H9 (cell line): ENCODE measurements around the gene PPP2R2B. TPM values are rescaled to one million over a fixed set of nuclear protein-coding genes. Genes with fewer than 3 reads are reported as not detected.
A peak's percentile ranks its signal among the peaks of the same experiment; 100 is the strongest.

Experiments
- DNase-seq: peaks from one replicate; pipeline ENCODE4 v3.0.0-alpha.2; 2017
- H2AFZ ChIP-seq: one replicate; pipeline ENCODE4 v1.6.1; 2013; ENCODE audit warnings: mild to moderate bottlenecking, low read length, control low read depth, moderate library complexity
- H2AK5ac ChIP-seq: 2 replicates; pipeline ENCODE4 v1.6.1; 2013; ENCODE audit warnings: low read length, control low read depth, mixed read lengths; ENCODE audit not compliant: insufficient read length
- H2BK120ac ChIP-seq: one replicate; pipeline ENCODE4 v1.6.1; 2013; ENCODE audit warnings: low read depth, mild to moderate bottlenecking, low read length, control low read depth, inconsistent platforms; ENCODE audit not compliant: poor library complexity, severe bottlenecking
- H2BK12ac ChIP-seq: 2 replicates; pipeline ENCODE4 v1.6.1; 2013; ENCODE audit warnings: low read length, control low read depth, mixed read lengths, low read depth; ENCODE audit not compliant: insufficient read length
- H2BK15ac ChIP-seq: 2 replicates; pipeline ENCODE4 v1.6.1; 2013; ENCODE audit warnings: low read depth, low read length, control low read depth
- H2BK20ac ChIP-seq: one replicate; pipeline ENCODE4 v1.6.1; 2013; ENCODE audit warnings: low read depth, mild to moderate bottlenecking, low read length, control low read depth, inconsistent platforms; ENCODE audit not compliant: poor library complexity, severe bottlenecking
- H2BK5ac ChIP-seq: 2 replicates; pipeline ENCODE4 v1.6.1; 2013; ENCODE audit warnings: low read length, control low read depth, mixed read lengths; ENCODE audit not compliant: insufficient read length
- H3K14ac ChIP-seq: 2 replicates; pipeline ENCODE4 v1.6.1; 2013; ENCODE audit warnings: low read length, control low read depth; ENCODE audit not compliant: insufficient read depth
- H3K18ac ChIP-seq: 2 replicates; pipeline ENCODE4 v1.6.1; 2013; ENCODE audit warnings: low read depth, mild to moderate bottlenecking, mixed read lengths, low read length, control low read depth; ENCODE audit not compliant: insufficient read length
- H3K23ac ChIP-seq: 2 replicates; pipeline ENCODE4 v1.6.1; 2013; ENCODE audit warnings: low read length, control low read depth, mixed read lengths, low read depth; ENCODE audit not compliant: insufficient read length
- H3K23me2 ChIP-seq: 2 replicates; pipeline ENCODE4 v1.6.1; 2013; ENCODE audit warnings: low read depth, mild to moderate bottlenecking, mixed read lengths, low read length, control low read depth; ENCODE audit not compliant: insufficient read length, poor library complexity, severe bottlenecking
- H3K27ac ChIP-seq: 2 replicates; pipeline ENCODE4 v1.5.1; 2013; ENCODE audit warnings: low read length, control low read depth, mixed read lengths, low read depth; ENCODE audit not compliant: insufficient read length
- H3K27me3 ChIP-seq: 2 replicates; pipeline ENCODE4 v1.6.1; 2013; ENCODE audit warnings: low read length, control low read depth, inconsistent platforms; ENCODE audit not compliant: insufficient read depth
- H3K4ac ChIP-seq: 2 replicates; pipeline ENCODE4 v1.6.1; 2013; ENCODE audit warnings: low read depth, mild to moderate bottlenecking, control low read depth, inconsistent platforms, low read length, moderate library complexity
- H3K4me1 ChIP-seq: 2 replicates; pipeline ENCODE4 v1.6.1; 2013; ENCODE audit warnings: low read length, control low read depth, inconsistent platforms; ENCODE audit not compliant: insufficient read depth
- H3K4me2 ChIP-seq: 2 replicates; pipeline ENCODE4 v1.6.1; 2013; ENCODE audit warnings: low read length, control low read depth, mixed read lengths; ENCODE audit not compliant: insufficient read length, insufficient read depth
- H3K56ac ChIP-seq: 2 replicates; pipeline ENCODE4 v1.6.1; 2013; ENCODE audit warnings: low read depth, mild to moderate bottlenecking, mixed read lengths, low read length, control low read depth; ENCODE audit not compliant: insufficient read length
- H3K79me1 ChIP-seq: 2 replicates; pipeline ENCODE4 v1.6.1; 2013; ENCODE audit warnings: low read depth, mild to moderate bottlenecking, moderate library complexity, low read length, control low read depth, inconsistent platforms; ENCODE audit not compliant: insufficient read depth, poor library complexity, severe bottlenecking
- H3K79me2 ChIP-seq: 2 replicates; pipeline ENCODE4 v1.6.1; 2013; ENCODE audit warnings: low read length, control low read depth, inconsistent platforms; ENCODE audit not compliant: insufficient read depth
- H3K9ac ChIP-seq: 2 replicates; pipeline ENCODE4 v1.6.1; 2013; ENCODE audit warnings: low read length, control low read depth, mixed read lengths; ENCODE audit not compliant: insufficient read length; ENCODE audit errors: extremely low read depth
- H3K9me3 ChIP-seq: one replicate; pipeline ENCODE4 v1.6.1; 2013; ENCODE audit warnings: low read depth, low read length, inconsistent platforms; ENCODE audit not compliant: control insufficient read depth
- H3T11ph ChIP-seq: one replicate; pipeline ENCODE4 v1.6.1; 2013; ENCODE audit warnings: mild to moderate bottlenecking, low read length, control low read depth, inconsistent platforms
- H4K20me1 ChIP-seq: one replicate; pipeline ENCODE4 v1.6.1; 2013; ENCODE audit not compliant: control insufficient read depth, insufficient read length, insufficient read depth
- H4K5ac ChIP-seq: 2 replicates; pipeline ENCODE4 v1.6.1; 2013; ENCODE audit warnings: low read depth, mild to moderate bottlenecking, mixed read lengths, low read length, control low read depth; ENCODE audit not compliant: insufficient read length
- H4K8ac ChIP-seq: replicated peaks from 2 replicates; pipeline ENCODE4 v1.6.1; 2013; ENCODE audit warnings: low read length, control low read depth, mixed read lengths, low read depth; ENCODE audit not compliant: insufficient read length
- H4K91ac ChIP-seq: 2 replicates; pipeline ENCODE4 v1.6.1; 2013; ENCODE audit warnings: low read depth, mild to moderate bottlenecking, moderate library complexity, mixed read lengths, low read length, control low read depth; ENCODE audit not compliant: insufficient read length
- H3K27ac Mint-ChIP-seq, 3 experiments: 2 replicates in 2 of 3; 3 replicates in 1 of 3; pipeline ENCODE4 v1.8.0; 2020 to 2021; ENCODE audit warnings: mixed read lengths in 3 of 3, mild to moderate bottlenecking in 1 of 3, moderate library complexity in 1 of 3
- H3K27me3 Mint-ChIP-seq: 2 replicates; pipeline ENCODE4 v1.8.0; 2021; ENCODE audit warnings: low read depth, mild to moderate bottlenecking, moderate library complexity, mixed read lengths
- H3K36me3 Mint-ChIP-seq, 3 experiments: 2 replicates in 2 of 3; 3 replicates in 1 of 3; pipeline ENCODE4 v1.8.0; 2020 to 2021; ENCODE audit warnings: low read depth in 3 of 3, mixed read lengths in 3 of 3; ENCODE audit not compliant: insufficient read depth in 1 of 3
- H3K4me1 Mint-ChIP-seq, 2 experiments: 2 replicates each; pipeline ENCODE4 v1.8.0; 2020; ENCODE audit warnings: mixed read lengths in 2 of 2
- H3K4me3 Mint-ChIP-seq, 2 experiments: 2 replicates in 1 of 2; 3 replicates in 1 of 2; pipeline ENCODE4 v1.8.0; 2020 to 2021; ENCODE audit warnings: mild to moderate bottlenecking in 2 of 2, mixed read lengths in 2 of 2, moderate library complexity in 1 of 2
- H3K9me3 Mint-ChIP-seq, 2 experiments: 2 replicates in 1 of 2; 3 replicates in 1 of 2; pipeline ENCODE4 v1.8.0; 2020; ENCODE audit warnings: mild to moderate bottlenecking in 2 of 2, mixed read lengths in 2 of 2, moderate library complexity in 1 of 2
- WGBS: extraction: QIAGEN DNeasy Blood & Tissue Kit; methylation state at CpG from one replicate; pipeline ENCODE4 v1.1.7; 2013; ENCODE audit warnings: missing lambda C conversion rate, low lambda C conversion rate, mixed read lengths; ENCODE audit not compliant: insufficient read length; ENCODE audit errors: extremely low coverage; 5-methylcytosine and 5-hydroxymethylcytosine counted together
- total RNA-seq: library from RNA; stranded (reverse); gene quantifications from 2 replicates; pipeline ENCODE4 v1.2.1, GENCODE V29; 2021
- TF ChIP-seq, protein P1 (sequence below): fragments of 200-600 bp; sonication (generic); conservative IDR thresholded peaks from 3 replicates; pipeline ENCODE4 v1.8.0; 2021; ENCODE audit warnings: antibody characterized with exemption, mild to moderate bottlenecking

The PPP2R2B gene
- total RNA-seq, 1 experiment from 2014 or later: 14.3 TPM

DNA sequence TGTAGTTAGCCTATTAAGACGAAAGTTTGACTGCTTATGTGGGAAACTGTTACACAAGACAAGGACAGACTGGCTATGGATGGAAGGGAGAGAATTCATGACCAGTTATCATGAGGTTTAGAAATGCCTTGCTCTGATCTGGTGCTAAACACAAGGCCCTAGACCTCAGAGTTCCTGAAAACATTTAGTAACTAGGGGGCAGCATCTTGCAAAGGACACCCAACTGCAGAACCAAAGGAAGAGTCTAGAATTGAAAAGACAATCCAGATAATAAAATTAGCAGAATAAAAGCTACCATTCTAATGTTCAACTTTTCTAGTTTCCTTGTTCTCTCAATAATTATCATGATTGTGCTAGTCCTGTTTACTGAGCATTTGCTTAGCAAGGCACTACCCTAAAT lies 232.1 kb downstream of the PPP2R2B start:
- H2BK5ac ChIP-seq: no peak overlapping the region
- H4K8ac ChIP-seq: no peak overlapping the region
- Mint-ChIP-seq H3K36me3 (peaks cover 7 to 9% (median 7%) of the 10 kb centered on the region in 3 experiments; a peak in 5 of 7 replicates), H3K27me3 (no peaks in the 10 kb centered on the region), H3K4me1 (peaks cover 8 to 10% of the 10 kb centered on the region in 2 experiments), H3K27ac (no peak overlapping the region), H3K4me3 (no peak overlapping the region), H3K9me3 (no peaks in the 10 kb centered on the region)
- no peak overlapping the region for H3K18ac ChIP-seq
- H3K4me2 ChIP-seq: no peak overlapping the region
- TF ChIP-seq, protein P1, sequence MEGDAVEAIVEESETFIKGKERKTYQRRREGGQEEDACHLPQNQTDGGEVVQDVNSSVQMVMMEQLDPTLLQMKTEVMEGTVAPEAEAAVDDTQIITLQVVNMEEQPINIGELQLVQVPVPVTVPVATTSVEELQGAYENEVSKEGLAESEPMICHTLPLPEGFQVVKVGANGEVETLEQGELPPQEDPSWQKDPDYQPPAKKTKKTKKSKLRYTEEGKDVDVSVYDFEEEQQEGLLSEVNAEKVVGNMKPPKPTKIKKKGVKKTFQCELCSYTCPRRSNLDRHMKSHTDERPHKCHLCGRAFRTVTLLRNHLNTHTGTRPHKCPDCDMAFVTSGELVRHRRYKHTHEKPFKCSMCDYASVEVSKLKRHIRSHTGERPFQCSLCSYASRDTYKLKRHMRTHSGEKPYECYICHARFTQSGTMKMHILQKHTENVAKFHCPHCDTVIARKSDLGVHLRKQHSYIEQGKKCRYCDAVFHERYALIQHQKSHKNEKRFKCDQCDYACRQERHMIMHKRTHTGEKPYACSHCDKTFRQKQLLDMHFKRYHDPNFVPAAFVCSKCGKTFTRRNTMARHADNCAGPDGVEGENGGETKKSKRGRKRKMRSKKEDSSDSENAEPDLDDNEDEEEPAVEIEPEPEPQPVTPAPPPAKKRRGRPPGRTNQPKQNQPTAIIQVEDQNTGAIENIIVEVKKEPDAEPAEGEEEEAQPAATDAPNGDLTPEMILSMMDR: peak; percentile 44; the same call in 2 of the 3 replicates
- H3T11ph ChIP-seq: no peak overlapping the region
- no peaks in the 10 kb centered on the region for H3K9me3 ChIP-seq
- WGBS: no CpG with 5 or more reads among the region's 1 CpG
- H2BK120ac ChIP-seq: no peak overlapping the region
- H2AFZ ChIP-seq: no peak overlapping the region
- H3K23me2 ChIP-seq: no peaks in the 10 kb centered on the region
- H4K91ac ChIP-seq: no peak overlapping the region
- no peak overlapping the region for H3K56ac ChIP-seq
- H3K27me3 ChIP-seq: no peaks in the 10 kb centered on the region
- no peak overlapping the region for H2BK15ac ChIP-seq
- no peak overlapping the region for H3K4ac ChIP-seq
- no peak overlapping the region for H2AK5ac ChIP-seq
- no peak overlapping the region for H3K14ac ChIP-seq
- no peaks in the 10 kb centered on the region for H3K79me1 ChIP-seq
- H3K23ac ChIP-seq: no peak overlapping the region
- H3K9ac ChIP-seq: no peak overlapping the region
- no peak for DNase-seq
- no peak overlapping the region for H4K5ac ChIP-seq
- no peaks in the 10 kb centered on the region for H3K79me2 ChIP-seq
- H3K27ac ChIP-seq: no peak overlapping the region
- no peak overlapping the region for H2BK20ac ChIP-seq
- no peak overlapping the region for H2BK12ac ChIP-seq
- H4K20me1 ChIP-seq: no peaks in the 10 kb centered on the region
- H3K4me1 ChIP-seq: 0 out of 2 replicates have a peak, but pooled peaks cover 3% of the 10 kb centered on the region
